ENCODE results near the gene PHACTR2. TPM values are rescaled to one million over a fixed set of nuclear protein-coding genes. Genes with fewer than 3 reads are reported as not detected.

The PHACTR2 gene
- total and polyA plus RNA-seq, 10 of the 15 experiments (the other 5 are each of a cell fraction or from before 2014, with no cell fraction given), result 1.4 to 19.1 (median 5.3) TPM

DNA sequence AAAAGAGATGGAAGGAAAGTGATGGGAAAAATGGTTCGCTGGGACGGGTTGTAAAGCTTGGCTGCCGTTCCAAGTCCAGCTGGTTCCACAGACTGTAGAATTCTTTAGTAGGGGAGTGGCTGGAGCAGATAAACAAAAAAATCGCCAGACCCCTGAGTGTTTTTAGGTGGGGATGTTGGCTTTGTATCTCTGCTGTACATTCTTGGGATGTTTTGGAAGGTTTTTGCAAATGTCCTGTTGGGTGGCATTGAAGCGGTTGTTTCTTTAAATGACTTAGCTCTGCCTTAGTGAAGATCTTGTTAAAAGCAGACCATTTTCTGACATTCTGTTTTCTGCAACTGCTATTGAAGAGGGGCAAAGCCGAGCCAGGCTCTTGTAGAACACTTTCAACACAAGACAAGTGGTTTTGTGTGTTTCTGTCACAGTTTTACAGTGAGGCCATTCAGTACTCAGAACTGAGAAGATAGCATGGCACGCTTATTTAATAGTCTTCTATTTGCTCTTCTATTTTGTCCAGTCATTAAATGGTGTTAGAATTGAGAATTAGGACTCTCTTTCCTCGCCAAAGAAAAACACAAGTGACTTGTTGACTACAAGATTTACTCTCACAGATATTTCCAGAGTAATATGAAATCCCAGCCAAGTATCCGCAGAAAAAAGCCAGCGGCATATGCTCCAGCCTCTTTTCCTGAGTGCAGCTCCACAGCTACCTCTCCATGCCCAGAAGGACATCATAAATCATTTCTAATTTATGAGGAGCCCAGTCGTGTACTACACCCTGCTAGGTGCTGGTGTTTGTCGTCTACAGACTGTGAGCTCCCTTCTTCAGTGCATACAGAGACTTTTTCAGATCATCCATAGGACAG is 65.8 kb downstream of the PHACTR2 start (continued):
- TF ChIP-seq, protein P1, sequence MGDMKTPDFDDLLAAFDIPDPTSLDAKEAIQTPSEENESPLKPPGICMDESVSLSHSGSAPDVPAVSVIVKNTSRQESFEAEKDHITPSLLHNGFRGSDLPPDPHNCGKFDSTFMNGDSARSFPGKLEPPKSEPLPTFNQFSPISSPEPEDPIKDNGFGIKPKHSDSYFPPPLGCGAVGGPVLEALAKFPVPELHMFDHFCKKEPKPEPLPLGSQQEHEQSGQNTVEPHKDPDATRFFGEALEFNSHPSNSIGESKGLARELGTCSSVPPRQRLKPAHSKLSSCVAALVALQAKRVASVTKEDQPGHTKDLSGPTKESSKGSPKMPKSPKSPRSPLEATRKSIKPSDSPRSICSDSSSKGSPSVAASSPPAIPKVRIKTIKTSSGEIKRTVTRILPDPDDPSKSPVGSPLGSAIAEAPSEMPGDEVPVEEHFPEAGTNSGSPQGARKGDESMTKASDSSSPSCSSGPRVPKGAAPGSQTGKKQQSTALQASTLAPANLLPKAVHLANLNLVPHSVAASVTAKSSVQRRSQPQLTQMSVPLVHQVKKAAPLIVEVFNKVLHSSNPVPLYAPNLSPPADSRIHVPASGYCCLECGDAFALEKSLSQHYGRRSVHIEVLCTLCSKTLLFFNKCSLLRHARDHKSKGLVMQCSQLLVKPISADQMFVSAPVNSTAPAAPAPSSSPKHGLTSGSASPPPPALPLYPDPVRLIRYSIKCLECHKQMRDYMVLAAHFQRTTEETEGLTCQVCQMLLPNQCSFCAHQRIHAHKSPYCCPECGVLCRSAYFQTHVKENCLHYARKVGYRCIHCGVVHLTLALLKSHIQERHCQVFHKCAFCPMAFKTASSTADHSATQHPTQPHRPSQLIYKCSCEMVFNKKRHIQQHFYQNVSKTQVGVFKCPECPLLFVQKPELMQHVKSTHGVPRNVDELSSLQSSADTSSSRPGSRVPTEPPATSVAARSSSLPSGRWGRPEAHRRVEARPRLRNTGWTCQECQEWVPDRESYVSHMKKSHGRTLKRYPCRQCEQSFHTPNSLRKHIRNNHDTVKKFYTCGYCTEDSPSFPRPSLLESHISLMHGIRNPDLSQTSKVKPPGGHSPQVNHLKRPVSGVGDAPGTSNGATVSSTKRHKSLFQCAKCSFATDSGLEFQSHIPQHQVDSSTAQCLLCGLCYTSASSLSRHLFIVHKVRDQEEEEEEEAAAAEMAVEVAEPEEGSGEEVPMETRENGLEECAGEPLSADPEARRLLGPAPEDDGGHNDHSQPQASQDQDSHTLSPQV (IDR thresholded peaks at IDR 0.05), result no peak
- TF ChIP-seq EZH2 (IDR thresholded peaks at IDR 0.05; ENCODE audit: borderline replicate concordance, control insufficient read depth, low read depth, low read length), result no peak

DNA sequence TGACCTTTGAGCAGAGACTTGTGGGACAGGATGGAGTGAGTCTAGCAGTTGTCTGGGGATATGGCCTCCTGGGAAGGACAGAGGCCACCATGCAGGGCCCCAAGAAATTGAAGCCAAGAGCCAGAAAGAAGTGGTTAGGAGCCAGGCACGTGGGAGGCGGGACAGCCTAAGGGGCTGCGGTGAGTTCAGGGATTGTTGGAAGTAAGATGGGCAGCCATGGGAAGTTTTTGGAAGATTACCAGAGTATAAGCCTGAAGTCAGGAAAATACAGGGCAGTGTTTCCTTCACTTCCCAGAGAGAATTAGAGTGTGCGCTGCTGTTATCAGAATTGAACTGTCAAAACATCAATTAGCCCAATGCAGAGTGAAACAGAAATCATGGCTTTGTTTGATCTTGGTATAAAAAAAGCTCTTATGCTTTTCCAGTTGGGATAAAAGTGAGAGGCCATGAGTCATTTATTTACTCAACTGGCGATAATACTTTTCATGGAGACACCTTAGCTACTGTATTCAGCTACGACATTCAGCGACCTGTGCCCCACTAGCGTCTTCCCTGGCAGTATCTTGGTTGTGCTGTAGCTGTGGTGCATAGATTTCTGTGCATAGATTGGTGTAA is 66.9 kb downstream of the PHACTR2 start:
- Histone ChIP-seq H2AFZ (ENCODE audit: control insufficient read depth, low read depth, low read length) (no peak overlapping the region), H3K79me2 (ENCODE audit: control insufficient read depth, insufficient read depth, low read length) (no peaks in the 10 kb centered on the region), H3K4me2 (ENCODE audit: control insufficient read depth, insufficient read depth) (no peak overlapping the region), H3K27ac (ENCODE audit: control insufficient read depth, insufficient read depth) (no peak overlapping the region), H4K20me1 (ENCODE audit: control insufficient read depth, insufficient read depth) (no peaks in the 10 kb centered on the region), H3K27me3 (replicated peaks in 1 of 2; ENCODE audit: control insufficient read depth in 2 of 2, insufficient read depth in 2 of 2, low read length in 1 of 2) (no peaks in the 10 kb centered on the region), H3K4me1 (ENCODE audit: control insufficient read depth, insufficient read depth, low read length) (no peaks in the 10 kb centered on the region), H3K9ac (ENCODE audit: control insufficient read depth, insufficient read depth, low read length) (no peak overlapping the region), H3K36me3 (ENCODE audit: control insufficient read depth in 2 of 2, insufficient read depth in 2 of 2, low read length in 1 of 2) (no peaks in the 10 kb centered on the region), H3K4me3 (no peak overlapping the region), H3K9me3 (replicated peaks; ENCODE audit: control insufficient read depth, insufficient read depth, low read length) (no peaks in the 10 kb centered on the region)
- TF ChIP-seq EED (IDR thresholded peaks at IDR 0.05; ENCODE audit: low read depth) (no peak), SMARCA5 (IDR thresholded peaks at IDR 0.05) (no peak), SPI1 (IDR thresholded peaks at IDR 0.05; ENCODE audit: borderline replicate concordance, insufficient read depth, low read depth, low read length) (no peak), CREM (IDR thresholded peaks at IDR 0.05; ENCODE audit: low read depth) (no peak), IKZF2 (IDR thresholded peaks at IDR 0.05) (no peak)
- TF ChIP-seq, protein P2, sequence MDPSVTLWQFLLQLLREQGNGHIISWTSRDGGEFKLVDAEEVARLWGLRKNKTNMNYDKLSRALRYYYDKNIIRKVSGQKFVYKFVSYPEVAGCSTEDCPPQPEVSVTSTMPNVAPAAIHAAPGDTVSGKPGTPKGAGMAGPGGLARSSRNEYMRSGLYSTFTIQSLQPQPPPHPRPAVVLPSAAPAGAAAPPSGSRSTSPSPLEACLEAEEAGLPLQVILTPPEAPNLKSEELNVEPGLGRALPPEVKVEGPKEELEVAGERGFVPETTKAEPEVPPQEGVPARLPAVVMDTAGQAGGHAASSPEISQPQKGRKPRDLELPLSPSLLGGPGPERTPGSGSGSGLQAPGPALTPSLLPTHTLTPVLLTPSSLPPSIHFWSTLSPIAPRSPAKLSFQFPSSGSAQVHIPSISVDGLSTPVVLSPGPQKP (IDR thresholded peaks at IDR 0.05; ENCODE audit: low read depth, low read length), result no peak
- in situ Hi-C loops (cut with MboI) (no loop called here), intact Hi-C loops (cut with micrococcal nuclease; ENCODE audit: unreplicated experiment) (no loop called here)
- ChIA-PET POLR2A (no interaction called here), CTCF (interaction anchor here (0.6 kb wide), 1 partner anchor 169 kb away, joined by 3 read pairs; no protein-coding TSS in a partner anchor), SMC1A (ENCODE audit: uncharacterized antibody, unreplicated experiment) (no interaction called here), RAD21 (ENCODE audit: unreplicated experiment) (no interaction called here)
- ATAC-seq (no peak), FAIRE-seq (no peak), DNase-seq (ENCODE audit: low read depth, low spot score) (no peak)
- BruUV-seq (replicated peaks), result no TSS peak
- 61% methylated on average over 8 of the region's 8 CpGs for WGBS (ENCODE audit: insufficient coverage, insufficient replicate concordance, low lambda C conversion rate, missing lambda C conversion rate)
